KOPT-K1 (cell line): ENCODE data around the gene ZNF827.

Source experiments
- H3K27ac ChIP-seq: fragments of 200-600 bp; sonication (generic); 2 replicates; pipeline ENCODE4 v1.5.1; 2016; ENCODE audit warnings: antibody characterized with exemption, mild to moderate bottlenecking, low read depth, low read length; ENCODE audit not compliant: poor library complexity, severe bottlenecking
- H3K36me3 ChIP-seq: fragments of 200-600 bp; sonication (generic); 2 replicates; pipeline ENCODE4 v1.5.1; 2017; ENCODE audit warnings: antibody characterized with exemption, mild to moderate bottlenecking, low read length, moderate library complexity; ENCODE audit not compliant: insufficient read depth
- H3K9me3 ChIP-seq: fragments of 200-600 bp; sonication (generic); 2 replicates; pipeline ENCODE4 v1.5.1; 2017; ENCODE audit warnings: antibody characterized with exemption, low read length, mild to moderate bottlenecking; ENCODE audit not compliant: insufficient read depth, poor library complexity, severe bottlenecking

ZNF827 gene

GRCh38 chr4:145773581-145774234 is 164.9 kb downstream of the ZNF827 start:
- Histone ChIP-seq H3K36me3 (peaks cover 20% of the 10 kb centered on the region; the same call in 1 of the 2 replicates), H3K27ac (no peak overlapping the region), H3K9me3 (no peaks in the 10 kb centered on the region)

- H3K27ac ChIP-seq = no peak overlapping the region
- H3K9me3 ChIP-seq = no peaks in the 10 kb centered on the region
- peaks cover 20% of the 10 kb centered on the region; the same call in 1 of the 2 replicates for H3K36me3 ChIP-seq
Observed at GRCh38 chr4:145772347-145772746, 166.3 kb downstream of the ZNF827 start.

- H3K36me3 ChIP-seq = peaks cover 20% of the 10 kb centered on the region; the same call in 1 of the 2 replicates
- H3K9me3 ChIP-seq = no peaks in the 10 kb centered on the region
- no peak overlapping the region for H3K27ac ChIP-seq
Observed at GRCh38 chr4:145770124-145770523, 168.5 kb downstream of the ZNF827 start.

GRCh38 chr4:145769450-145770037 is 169.1 kb downstream of the ZNF827 start:
- H3K9me3 ChIP-seq = no peaks in the 10 kb centered on the region
- no peak overlapping the region for H3K27ac ChIP-seq
- H3K36me3 ChIP-seq = peaks cover 16% of the 10 kb centered on the region; the same call in 1 of the 2 replicates

GRCh38 chr4:145766273-145766672 is 172.3 kb downstream of the ZNF827 start:
- Histone ChIP-seq H3K36me3 (peaks cover 13% of the 10 kb centered on the region; the same call in 1 of the 2 replicates), H3K9me3 (no peaks in the 10 kb centered on the region), H3K27ac (no peak overlapping the region)

GRCh38 chr4:145763399-145763798 is 175.2 kb downstream of the ZNF827 start:
- Histone ChIP-seq H3K9me3 (no peaks in the 10 kb centered on the region), H3K27ac (no peak overlapping the region), H3K36me3 (peaks cover 13% of the 10 kb centered on the region; the same call in 1 of the 2 replicates)

- Histone ChIP-seq H3K9me3 (no peaks in the 10 kb centered on the region), H3K27ac (no peak overlapping the region), H3K36me3 (peaks cover 13% of the 10 kb centered on the region; the same call in 1 of the 2 replicates)
Observed at GRCh38 chr4:145762719-145763118, 175.9 kb downstream of the ZNF827 start.

- peaks cover 13% of the 10 kb centered on the region; the same call in 1 of the 2 replicates for H3K36me3 ChIP-seq
Observed at GRCh38 chr4:145760961-145761929, 177.4 kb downstream of the ZNF827 start.

GRCh38 chr4:145760176-145760575 is 178.4 kb downstream of the ZNF827 start:
- Histone ChIP-seq H3K36me3 (peaks cover 13% of the 10 kb centered on the region; the same call in 1 of the 2 replicates), H3K9me3 (no peaks in the 10 kb centered on the region), H3K27ac (no peak overlapping the region)

More at GRCh38 chr4:145760961-145761929, 177.4 kb downstream of the ZNF827 start:
- Histone ChIP-seq H3K9me3 (no peaks in the 10 kb centered on the region), H3K27ac (no peak overlapping the region)

- peaks cover 2% of the 10 kb centered on the region; the same call in 1 of the 2 replicates for H3K36me3 ChIP-seq
- H3K27ac ChIP-seq = no peak overlapping the region
- no peaks in the 10 kb centered on the region for H3K9me3 ChIP-seq
Observed at GRCh38 chr4:145757188-145757587, 181.4 kb downstream of the ZNF827 start.

GRCh38 chr4:145756244-145756643 is 182.4 kb downstream of the ZNF827 start:
- no peak overlapping the region for H3K27ac ChIP-seq
- H3K36me3 ChIP-seq = no peaks in the 10 kb centered on the region
- H3K9me3 ChIP-seq = no peaks in the 10 kb centered on the region

GRCh38 chr4:145755802-145756201 is 182.8 kb downstream of the ZNF827 start:
- Histone ChIP-seq H3K27ac (no peak overlapping the region), H3K9me3 (no peaks in the 10 kb centered on the region), H3K36me3 (no peaks in the 10 kb centered on the region)

GRCh38 chr4:145743641-145744040 is 195.0 kb downstream of the ZNF827 start:
- Histone ChIP-seq H3K9me3 (no peaks in the 10 kb centered on the region), H3K36me3 (no peaks in the 10 kb centered on the region), H3K27ac (no peak overlapping the region)

GRCh38 chr4:145740806-145741205 is 197.8 kb downstream of the ZNF827 start:
- Histone ChIP-seq H3K27ac (no peak overlapping the region), H3K36me3 (no peaks in the 10 kb centered on the region), H3K9me3 (no peaks in the 10 kb centered on the region)

- no peak overlapping the region for H3K27ac ChIP-seq
- no peaks in the 10 kb centered on the region for H3K36me3 ChIP-seq
- H3K9me3 ChIP-seq = no peaks in the 10 kb centered on the region
Observed at GRCh38 chr4:145739845-145740244, 198.8 kb downstream of the ZNF827 start.
